GM18873 (cell line): ENCODE results near the gene OR2AE1.
"Not testable (repeated sequence)": the region's sequence is repeated elsewhere in the genome, so short reads cannot be mapped to it uniquely, and the experiment has no call there.

Source experiments
- ATAC-seq: cut with Tn5 transposase; IDR thresholded peaks from one replicate; pipeline ENCODE4 v1.9.1; 2021; ENCODE audit warnings: mild to moderate bottlenecking, moderate library complexity, moderate number of reproducible peaks; ENCODE audit not compliant: unreplicated experiment, low FRiP score

The OR2AE1 gene

GRCh38 chr7:99876933-99877332 lies at the start of gene OR2AE1:
OR2AE1 (minus strand) TSS chr7:99877033; CDS start chr7:99877033, 0 bp downstream.
- ATAC-seq, result no peak

GRCh38 chr7:99926321-99926720 lies 49.5 kb upstream of the OR2AE1 start:
- ATAC-seq, result no peak

GRCh38 chr7:99923200-99923599 lies 46.4 kb upstream of the OR2AE1 start:
- ATAC-seq, result no peak

GRCh38 chr7:99920149-99920548 lies 43.3 kb upstream of the OR2AE1 start:
- ATAC-seq, result no peak

GRCh38 chr7:99919814-99920112 lies 42.9 kb upstream of the OR2AE1 start:
- no peak for ATAC-seq

GRCh38 chr7:99918959-99919813 lies 42.4 kb upstream of the OR2AE1 start, which contains the start of gene TRIM4:
TRIM4 (minus strand) TSS chr7:99919530; CDS start chr7:99919401, 129 bp downstream.
- ATAC-seq, result peak; percentile 80

GRCh38 chr7:99910976-99911375 lies 34.1 kb upstream of the OR2AE1 start:
- no peak for ATAC-seq

GRCh38 chr7:99901581-99901980 lies 24.7 kb upstream of the OR2AE1 start:
- ATAC-seq, result no peak

GRCh38 chr7:99899830-99900519 lies 23.1 kb upstream of the OR2AE1 start:
- no peak for ATAC-seq

GRCh38 chr7:99898836-99899235 lies 22.0 kb upstream of the OR2AE1 start:
- ATAC-seq, result no peak

- ATAC-seq, result no peak
Observed at GRCh38 chr7:99898023-99898357, 21.2 kb upstream of the OR2AE1 start.

GRCh38 chr7:99897322-99898022 lies 20.6 kb upstream of the OR2AE1 start:
- ATAC-seq, result no peak

- ATAC-seq, result no peak
Observed at GRCh38 chr7:99894738-99895137, 17.9 kb upstream of the OR2AE1 start.

- ATAC-seq, result no peak
Observed at GRCh38 chr7:99893280-99893679, 16.4 kb upstream of the OR2AE1 start.

GRCh38 chr7:99890348-99890747 lies 13.5 kb upstream of the OR2AE1 start:
- ATAC-seq, result not testable (repeated sequence)

- not testable (repeated sequence) for ATAC-seq
Observed at GRCh38 chr7:99888366-99888765, 11.5 kb upstream of the OR2AE1 start.

GRCh38 chr7:99881370-99881769 lies 4.5 kb upstream of the OR2AE1 start:
- ATAC-seq, result no peak

- ATAC-seq, result no peak
Observed at GRCh38 chr7:99876491-99876890, 342 bp downstream of the OR2AE1 start.

GRCh38 chr7:99868246-99868645 lies 8.6 kb downstream of the OR2AE1 start:
- no peak for ATAC-seq

GRCh38 chr7:99867477-99867876 lies 9.4 kb downstream of the OR2AE1 start:
- ATAC-seq, result not testable (repeated sequence)

GRCh38 chr7:99863847-99864440 lies 12.9 kb downstream of the OR2AE1 start:
- no peak for ATAC-seq
